Memory B cell (primary cell): ENCODE data around the gene AUTS2.

Source experiments
- ATAC-seq: fragments of 150-1000 bp; cut with Tn5 transposase; 2 replicates; pipeline ENCODE4 v1.10.0; 2021; ENCODE audit warnings: low read depth, mild to moderate bottlenecking, moderate library complexity
- DNase-seq, 2 donors: peaks; one replicate each; pipeline ENCODE4 v3.0.0; 2022; ENCODE audit warnings: low spot score in 2 of 2
- H3K27ac Mint-ChIP-seq: one replicate; pipeline ENCODE4 v1.8.0; 2022; ENCODE audit warnings: mild to moderate bottlenecking, moderate library complexity, mixed read lengths
- H3K27me3 Mint-ChIP-seq: one replicate; pipeline ENCODE4 v1.8.0; 2022; ENCODE audit warnings: mixed read lengths
- H3K36me3 Mint-ChIP-seq: one replicate; pipeline ENCODE4 v1.8.0; 2022; ENCODE audit warnings: mild to moderate bottlenecking, mixed read lengths
- H3K4me1 Mint-ChIP-seq: one replicate; pipeline ENCODE4 v1.8.0; 2022; ENCODE audit warnings: mixed read lengths
- H3K4me3 Mint-ChIP-seq: one replicate; pipeline ENCODE4 v1.8.0; 2022; ENCODE audit warnings: mild to moderate bottlenecking, moderate library complexity, mixed read lengths
- H3K9me3 Mint-ChIP-seq: one replicate; pipeline ENCODE4 v1.8.0; 2022; ENCODE audit warnings: mixed read lengths

AUTS2 gene

GRCh38 chr7:70314221-70314620 lies 715.9 kb downstream of the AUTS2 start:
- peaks cover 1% of the 10 kb centered on the region for H3K9me3 Mint-ChIP-seq
- ATAC-seq (no peak), DNase-seq (no peak)
- H3K4me1 Mint-ChIP-seq, result no peaks in the 10 kb centered on the region
- no peak overlapping the region for H3K4me3 Mint-ChIP-seq
- H3K36me3 Mint-ChIP-seq, result peaks cover 12% of the 10 kb centered on the region
- H3K27ac Mint-ChIP-seq, result no peak overlapping the region
- H3K27me3 Mint-ChIP-seq, result no peaks in the 10 kb centered on the region

DNA sequence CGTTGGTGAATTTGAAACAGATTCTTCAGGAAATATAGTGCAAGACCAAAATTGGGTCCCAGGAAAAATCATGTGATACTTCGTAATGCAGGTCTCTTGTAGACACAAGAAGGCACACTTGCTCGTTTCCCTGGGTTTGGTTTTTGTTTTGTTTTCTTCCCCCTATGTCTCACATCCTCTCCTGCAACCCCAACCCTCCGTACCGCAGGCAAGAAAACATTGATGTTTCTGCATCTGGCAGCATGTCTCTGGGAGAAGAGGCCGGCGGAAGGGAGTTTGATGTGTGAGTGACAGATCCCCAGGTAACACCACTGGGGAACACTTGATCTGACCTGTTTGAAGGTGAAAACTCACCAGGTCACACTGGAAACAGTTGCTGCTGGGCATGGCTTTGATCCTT lies 718.5 kb downstream of the AUTS2 start:
- ATAC-seq (no peak), DNase-seq (no peak)
- Mint-ChIP-seq H3K36me3 (peaks cover 7% of the 10 kb centered on the region), H3K4me1 (no peaks in the 10 kb centered on the region), H3K4me3 (no peak overlapping the region), H3K9me3 (peaks cover 1% of the 10 kb centered on the region), H3K27me3 (no peaks in the 10 kb centered on the region), H3K27ac (no peak overlapping the region)

DNA sequence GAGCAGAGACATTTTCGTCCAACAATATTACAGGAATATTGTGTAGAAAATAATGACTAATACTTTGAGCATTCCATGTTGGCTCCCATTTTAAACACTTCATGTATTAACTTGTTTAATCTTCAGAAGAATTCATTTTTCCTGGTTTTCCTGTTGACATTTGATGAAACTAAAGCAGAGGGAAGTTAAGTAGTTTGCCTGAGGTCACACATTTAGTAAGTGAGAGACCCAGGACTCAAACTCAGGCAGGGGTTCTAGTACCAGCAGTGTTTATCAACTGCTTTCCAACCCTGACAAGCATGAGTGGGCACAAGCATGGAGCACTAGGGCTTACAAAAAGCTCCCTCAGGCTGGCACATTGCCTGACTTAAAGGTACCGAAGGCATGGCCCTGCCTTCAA lies 719.1 kb downstream of the AUTS2 start:
- ATAC-seq, result no peak
- no peak for DNase-seq
- no peaks in the 10 kb centered on the region for H3K27me3 Mint-ChIP-seq
- peaks cover 7% of the 10 kb centered on the region for H3K36me3 Mint-ChIP-seq
- H3K9me3 Mint-ChIP-seq, result peaks cover 1% of the 10 kb centered on the region
- H3K4me3 Mint-ChIP-seq, result no peak overlapping the region
- H3K27ac Mint-ChIP-seq, result no peak overlapping the region
- no peaks in the 10 kb centered on the region for H3K4me1 Mint-ChIP-seq

DNA sequence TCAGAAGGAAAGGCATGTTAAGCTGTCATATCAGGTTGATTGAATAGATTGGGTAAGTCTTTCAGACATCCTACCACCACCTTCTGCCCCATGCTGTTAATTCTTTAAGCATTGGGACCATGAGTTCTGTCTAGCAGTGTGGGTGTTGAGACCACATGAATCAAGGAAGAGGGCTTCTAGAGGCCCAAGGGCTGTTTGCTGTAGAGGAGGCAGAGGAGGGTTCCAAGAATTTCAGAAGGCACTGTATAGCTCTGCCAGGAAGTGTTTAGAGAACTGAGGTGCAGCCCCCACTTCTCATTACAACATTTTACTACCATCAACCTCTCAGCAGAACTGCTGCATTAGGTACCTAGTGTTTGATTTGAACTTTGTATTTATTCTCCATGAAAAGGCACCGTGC lies 720.2 kb downstream of the AUTS2 start:
- Mint-ChIP-seq H3K27me3 (no peaks in the 10 kb centered on the region), H3K4me1 (no peaks in the 10 kb centered on the region), H3K36me3 (peaks cover 7% of the 10 kb centered on the region), H3K4me3 (no peak overlapping the region), H3K27ac (no peak overlapping the region), H3K9me3 (peaks cover 1% of the 10 kb centered on the region)
- no peak for DNase-seq
- no peak for ATAC-seq

DNA sequence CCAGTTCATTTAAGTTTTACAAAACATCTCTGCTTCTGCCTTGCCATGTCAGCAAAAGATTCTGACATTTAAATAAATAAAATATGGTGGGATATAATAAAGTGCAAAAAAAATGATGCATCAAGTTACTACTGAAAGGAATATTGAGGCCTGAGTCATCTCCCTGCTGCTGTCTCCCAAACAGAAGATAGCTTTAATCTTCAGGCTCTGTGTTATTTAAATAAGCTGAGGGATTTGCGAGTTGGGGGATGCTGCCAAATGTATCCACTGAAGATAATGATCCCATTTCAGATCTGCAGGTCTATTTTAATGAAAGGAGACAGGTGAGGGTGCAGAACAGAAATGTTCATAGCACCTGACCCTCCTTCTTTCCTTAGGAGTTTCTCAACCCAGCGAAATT lies 720.8 kb downstream of the AUTS2 start:
- Mint-ChIP-seq H3K27ac (no peak overlapping the region), H3K9me3 (peaks cover 1% of the 10 kb centered on the region), H3K27me3 (no peaks in the 10 kb centered on the region), H3K4me1 (no peaks in the 10 kb centered on the region), H3K4me3 (no peak overlapping the region), H3K36me3 (peaks cover 7% of the 10 kb centered on the region)
- ATAC-seq (no peak), DNase-seq (no peak)

DNA sequence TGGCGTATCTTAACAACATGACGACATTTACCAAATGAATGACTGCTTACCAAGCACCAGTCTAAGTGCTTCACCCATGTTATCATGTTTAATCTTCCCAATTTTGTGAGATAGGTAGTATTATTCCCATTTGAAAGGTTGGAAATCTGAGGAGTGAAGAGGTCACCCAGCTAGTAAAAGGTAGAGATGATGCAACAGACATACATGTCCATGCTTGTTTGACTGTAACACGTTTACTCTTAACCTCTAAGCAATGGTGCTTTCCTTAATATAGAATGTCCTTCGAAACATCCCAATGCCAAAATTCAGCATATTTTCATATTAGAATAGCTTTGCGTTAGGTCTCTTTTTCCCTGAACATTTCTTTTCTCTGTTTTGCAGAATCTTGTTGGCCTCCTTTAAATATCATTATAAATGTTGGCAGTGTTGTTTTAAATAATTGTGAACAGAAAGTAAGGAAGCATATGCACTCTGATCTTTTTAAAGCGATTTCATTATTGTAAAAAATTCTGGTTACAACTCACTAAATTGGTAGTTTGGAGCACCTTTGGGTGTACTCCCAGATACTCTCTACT lies 722.8 kb downstream of the AUTS2 start:
- H3K27me3 Mint-ChIP-seq, result no peaks in the 10 kb centered on the region
- ATAC-seq, result no peak
- H3K4me3 Mint-ChIP-seq, result no peak overlapping the region
- H3K27ac Mint-ChIP-seq, result no peak overlapping the region
- no peak for DNase-seq
- no peaks in the 10 kb centered on the region for H3K36me3 Mint-ChIP-seq
- H3K4me1 Mint-ChIP-seq, result no peaks in the 10 kb centered on the region
- no peaks in the 10 kb centered on the region for H3K9me3 Mint-ChIP-seq

- H3K4me1 Mint-ChIP-seq, result no peaks in the 10 kb centered on the region
- no peak for ATAC-seq
- DNase-seq, result no peak
- H3K4me3 Mint-ChIP-seq, result no peak overlapping the region
- no peak overlapping the region for H3K27ac Mint-ChIP-seq
- no peaks in the 10 kb centered on the region for H3K27me3 Mint-ChIP-seq
- no peaks in the 10 kb centered on the region for H3K9me3 Mint-ChIP-seq
- no peaks in the 10 kb centered on the region for H3K36me3 Mint-ChIP-seq
These were observed 724.6 kb downstream of the AUTS2 start for GRCh38 chr7:70322856-70323255.

DNA sequence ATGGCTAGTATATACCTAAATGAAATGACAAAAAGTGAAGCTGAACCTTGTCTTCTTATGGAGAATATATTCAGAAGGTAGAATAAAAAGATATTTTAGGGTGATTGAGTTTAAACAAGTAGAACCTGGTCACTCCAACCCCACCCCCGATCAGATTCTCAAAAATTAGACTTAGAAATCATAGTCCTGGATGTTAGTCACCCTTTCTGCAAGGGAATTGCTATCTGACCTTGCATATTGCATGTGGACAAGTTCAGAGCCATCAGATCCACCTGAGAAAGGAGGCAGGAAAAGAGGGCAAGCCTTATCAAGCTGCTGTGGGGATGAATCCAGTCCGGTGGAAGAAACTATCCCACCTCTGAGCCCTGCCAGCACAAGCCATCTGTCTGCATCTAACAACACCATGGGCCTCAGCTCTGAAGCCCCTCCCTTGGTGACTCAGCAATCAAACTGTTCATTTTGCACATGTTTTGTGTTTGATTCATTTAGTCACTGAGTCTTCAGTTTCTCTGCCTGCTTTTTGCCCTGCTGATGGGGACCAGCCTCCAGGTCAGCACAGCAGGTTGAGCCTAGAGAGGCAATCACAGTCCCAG lies 727.3 kb downstream of the AUTS2 start:
- no peak for ATAC-seq
- Mint-ChIP-seq H3K27me3 (no peaks in the 10 kb centered on the region), H3K4me3 (no peak overlapping the region), H3K9me3 (no peaks in the 10 kb centered on the region), H3K4me1 (no peaks in the 10 kb centered on the region), H3K36me3 (peaks cover 5% of the 10 kb centered on the region), H3K27ac (no peak overlapping the region)
- no peak for DNase-seq

GRCh38 chr7:70334295-70334694 lies 736.0 kb downstream of the AUTS2 start:
- Mint-ChIP-seq H3K36me3 (peaks cover 7% of the 10 kb centered on the region), H3K4me1 (no peaks in the 10 kb centered on the region), H3K4me3 (no peak overlapping the region), H3K27ac (no peak overlapping the region), H3K9me3 (no peaks in the 10 kb centered on the region), H3K27me3 (no peaks in the 10 kb centered on the region)
- DNase-seq (no peak), ATAC-seq (no peak)

GRCh38 chr7:70334871-70335270 lies 736.6 kb downstream of the AUTS2 start:
- Mint-ChIP-seq H3K36me3 (peaks cover 4% of the 10 kb centered on the region), H3K4me1 (no peaks in the 10 kb centered on the region), H3K4me3 (no peak overlapping the region), H3K9me3 (no peaks in the 10 kb centered on the region), H3K27ac (no peak overlapping the region), H3K27me3 (no peaks in the 10 kb centered on the region)
- no peak for DNase-seq
- ATAC-seq, result no peak

GRCh38 chr7:70336536-70336935 lies 738.3 kb downstream of the AUTS2 start:
- Mint-ChIP-seq H3K36me3 (peaks cover 4% of the 10 kb centered on the region), H3K4me3 (no peak overlapping the region), H3K27ac (no peak overlapping the region), H3K4me1 (no peaks in the 10 kb centered on the region), H3K27me3 (no peaks in the 10 kb centered on the region), H3K9me3 (no peaks in the 10 kb centered on the region)
- DNase-seq (no peak), ATAC-seq (no peak)

- ATAC-seq (no peak), DNase-seq (no peak)
- H3K27ac Mint-ChIP-seq, result no peak overlapping the region
- peaks cover 2% of the 10 kb centered on the region for H3K36me3 Mint-ChIP-seq
- no peaks in the 10 kb centered on the region for H3K27me3 Mint-ChIP-seq
- H3K4me1 Mint-ChIP-seq, result no peaks in the 10 kb centered on the region
- H3K4me3 Mint-ChIP-seq, result no peak overlapping the region
- no peaks in the 10 kb centered on the region for H3K9me3 Mint-ChIP-seq
These were observed 739.7 kb downstream of the AUTS2 start for GRCh38 chr7:70338015-70338414.

DNA sequence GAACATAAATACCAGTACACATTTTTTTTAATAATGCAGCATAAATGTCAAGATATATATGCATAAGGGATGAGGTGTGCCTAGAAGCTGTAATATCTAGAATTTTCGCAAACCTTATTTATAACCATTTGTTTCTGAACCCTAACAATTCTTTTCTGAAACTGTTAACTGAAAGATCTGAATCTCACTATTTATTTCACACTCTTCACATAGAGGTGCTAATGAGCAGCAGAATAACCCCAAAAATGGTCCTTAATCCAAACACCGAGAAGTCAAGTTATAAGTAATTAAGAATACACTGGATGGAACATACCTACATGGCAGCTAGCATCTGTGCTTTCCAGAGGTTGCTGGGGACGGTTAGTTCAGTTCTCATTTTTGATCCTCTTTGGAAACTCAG lies 742.0 kb downstream of the AUTS2 start:
- Mint-ChIP-seq H3K9me3 (no peaks in the 10 kb centered on the region), H3K27me3 (no peaks in the 10 kb centered on the region)

GRCh38 chr7:70341446-70341845 lies 743.2 kb downstream of the AUTS2 start:
- no peak overlapping the region for H3K27ac Mint-ChIP-seq
- H3K9me3 Mint-ChIP-seq, result no peaks in the 10 kb centered on the region
- no peak for DNase-seq
- H3K27me3 Mint-ChIP-seq, result no peaks in the 10 kb centered on the region
- no peak for ATAC-seq
- H3K4me1 Mint-ChIP-seq, result no peaks in the 10 kb centered on the region
- H3K4me3 Mint-ChIP-seq, result no peak overlapping the region
- peaks cover 6% of the 10 kb centered on the region for H3K36me3 Mint-ChIP-seq

More for the DNA sequence above, 742.0 kb downstream of the AUTS2 start:
- H3K27ac Mint-ChIP-seq, result no peak overlapping the region
- H3K36me3 Mint-ChIP-seq, result peaks cover 4% of the 10 kb centered on the region
- no peak overlapping the region for H3K4me3 Mint-ChIP-seq
- no peak for DNase-seq
- ATAC-seq, result no peak
- H3K4me1 Mint-ChIP-seq, result no peaks in the 10 kb centered on the region

DNA sequence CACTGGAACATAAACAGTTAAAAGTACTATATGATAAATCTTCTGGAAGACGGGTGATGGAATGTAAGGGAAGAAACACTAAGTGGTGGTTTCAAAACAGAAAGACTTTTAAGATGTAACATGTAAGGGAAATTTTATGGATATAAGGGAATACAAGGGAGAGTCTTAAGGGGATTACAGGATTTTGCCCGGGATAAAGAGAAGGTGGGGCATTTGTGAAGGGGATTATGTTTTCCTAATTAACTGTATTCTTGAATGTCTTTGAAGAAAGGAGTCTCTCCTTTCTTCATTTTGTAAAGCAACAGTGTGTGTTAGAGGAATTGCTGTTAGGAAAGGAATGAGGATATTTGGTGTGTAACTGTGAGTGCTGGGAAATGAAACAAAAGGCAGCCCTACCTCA lies 745.2 kb downstream of the AUTS2 start:
- H3K36me3 Mint-ChIP-seq, result peaks cover 9% of the 10 kb centered on the region
- peaks cover 5% of the 10 kb centered on the region for H3K4me1 Mint-ChIP-seq
- no peak overlapping the region for H3K4me3 Mint-ChIP-seq
- no peak for ATAC-seq
- no peak overlapping the region for H3K27ac Mint-ChIP-seq
- no peak for DNase-seq
- no peaks in the 10 kb centered on the region for H3K27me3 Mint-ChIP-seq
- no peaks in the 10 kb centered on the region for H3K9me3 Mint-ChIP-seq
